Endothelial cell of umbilical vein (primary cell): Measurements from ENCODE around the gene ZIC3. TPM values are rescaled to one million over a fixed set of nuclear protein-coding genes. Genes with fewer than 3 reads are reported as not detected.

Experiments
- BruUV-seq: library from RNA; stranded (reverse); fragments of 400-500 nt; replicated peaks from 2 replicates; lab custom pipeline; 2021; lab: Mats Ljungman, UMichigan
- CTCF ChIA-PET: fragments of 300-600, 350-600 bp; sonication (Branson Sonifier 250); formaldehyde crosslinking; loops from one replicate; lab custom pipeline; 2021; ENCODE audit warnings: antibody characterized with exemption, inconsistent platforms; lab: Charles Lee
- POLR2A ChIA-PET: fragments of 300-600, 350-600 bp; sonication (Branson Sonifier 250); formaldehyde crosslinking; loops from one replicate; lab custom pipeline; 2021; ENCODE audit warnings: antibody characterized with exemption, inconsistent platforms; lab: Charles Lee
- DNase-seq: peaks from one replicate; pipeline ENCODE4 v3.0.0-alpha.2; 2011; ENCODE audit warnings: low read depth, low spot score
- FAIRE-seq: peaks from 2 replicates; lab custom pipeline; 2011; peaks lifted over from hg19 to GRCh38; lab: Jason Lieb, UNC
- H2AFZ ChIP-seq: 2 replicates; pipeline ENCODE4 v1.6.0; 2012; ENCODE audit warnings: low read depth, low read length, control low read depth, inconsistent platforms
- H3K27ac ChIP-seq: 2 replicates; pipeline ENCODE4 v1.5.1; 2011; ENCODE audit warnings: low read depth, mild to moderate bottlenecking, control low read depth, low read length, moderate library complexity; ENCODE audit not compliant: insufficient read depth
- H3K27me3 ChIP-seq, 2 experiments: 2 replicates each; pipeline versions ENCODE4 v1.6.0 to v1.6.1; 2011; ENCODE audit warnings: low read length in 2 of 2, mixed read lengths in 1 of 2; ENCODE audit not compliant: control insufficient read depth in 2 of 2, insufficient read depth in 2 of 2
- H3K36me3 ChIP-seq, 2 experiments: 2 replicates in 1 of 2; 3 replicates in 1 of 2; pipeline ENCODE4 v1.5.1; 2011; ENCODE audit warnings: low read length in 2 of 2, mild to moderate bottlenecking in 1 of 2, moderate library complexity in 1 of 2; ENCODE audit not compliant: control insufficient read depth in 2 of 2, insufficient read depth in 2 of 2; ENCODE audit errors: extremely low read depth in 1 of 2
- H3K4me1 ChIP-seq: 3 replicates; pipeline ENCODE4 v1.5.1; 2011; ENCODE audit warnings: mild to moderate bottlenecking, low read length; ENCODE audit not compliant: control insufficient read depth, insufficient read depth; ENCODE audit errors: extremely low read depth
- H3K4me2 ChIP-seq: 2 replicates; pipeline ENCODE4 v1.6.1; 2011; ENCODE audit warnings: low read length, control low read depth, mixed read lengths; ENCODE audit not compliant: insufficient read depth
- H3K4me3 ChIP-seq, 3 experiments: fragments of 200-600 bp in 1 of 3; sonication (generic), shearing (Covaris generic) in 1 of 3; replicated peaks in 1 of 3; 2 replicates each; pipeline ENCODE4 v1.5.1; 2011 to 2016; ENCODE audit warnings: control low read depth in 3 of 3, low read length in 3 of 3, mild to moderate bottlenecking in 2 of 3, inconsistent platforms in 1 of 3, low read depth in 1 of 3, moderate library complexity in 1 of 3; ENCODE audit not compliant: insufficient read depth in 1 of 3
- H3K79me2 ChIP-seq: 2 replicates; pipeline ENCODE4 v1.6.0; 2012; ENCODE audit warnings: low read length, inconsistent platforms; ENCODE audit not compliant: control insufficient read depth, insufficient read depth
- H3K9ac ChIP-seq: replicated peaks from 2 replicates; pipeline ENCODE3; 2011; ENCODE audit warnings: low read length, control low read depth; ENCODE audit not compliant: insufficient read depth; ENCODE audit errors: extremely low read depth
- H3K9me1 ChIP-seq: replicated peaks from 3 replicates; pipeline ENCODE4 v1.6.0; 2011; ENCODE audit warnings: mild to moderate bottlenecking, low read length; ENCODE audit not compliant: control insufficient read depth, insufficient read depth; ENCODE audit errors: extremely low read depth
- H3K9me3 ChIP-seq: replicated peaks from 2 replicates; pipeline ENCODE4 v1.5.1; 2012; ENCODE audit warnings: low read length, inconsistent platforms; ENCODE audit not compliant: control insufficient read depth, insufficient read depth
- H4K20me1 ChIP-seq: replicated peaks from 2 replicates; pipeline ENCODE3; 2011; ENCODE audit warnings: mild to moderate bottlenecking, low read length; ENCODE audit not compliant: control insufficient read depth, insufficient read depth; ENCODE audit errors: extremely low read depth
- EZH2 ChIP-seq: IDR thresholded peaks from 2 replicates; pipeline ENCODE4 v1.6.1; 2012; ENCODE audit warnings: borderline replicate concordance, low read depth, mild to moderate bottlenecking, moderate library complexity, low read length, inconsistent platforms; ENCODE audit not compliant: severe bottlenecking
- FOS ChIP-seq: IDR thresholded peaks from 2 replicates; pipeline ENCODE4 v1.6.1; 2011; ENCODE audit warnings: mild to moderate bottlenecking, low read length, moderate library complexity, borderline replicate concordance; ENCODE audit not compliant: insufficient read depth
- GATA2 ChIP-seq: IDR thresholded peaks from 2 replicates; pipeline ENCODE4 v1.7.0; 2011; ENCODE audit warnings: low read depth, mild to moderate bottlenecking, moderate library complexity, mixed read lengths, low read length; ENCODE audit not compliant: insufficient read length, insufficient read depth
- JUN ChIP-seq: IDR thresholded peaks from 2 replicates; pipeline ENCODE4 v1.6.1; 2011; ENCODE audit warnings: borderline replicate concordance, low read depth; ENCODE audit not compliant: insufficient read length, insufficient read depth
- MYC ChIP-seq: IDR thresholded peaks from one replicate; pipeline ENCODE4 v1.6.1; 2011; ENCODE audit warnings: mild to moderate bottlenecking, low read depth, low read length
- POLR2A ChIP-seq: IDR thresholded peaks from 2 replicates; pipeline ENCODE4 v1.6.1; 2012; ENCODE audit warnings: low read depth, mild to moderate bottlenecking, control low read depth, low read length
- POLR2AphosphoS5 ChIP-seq: IDR thresholded peaks from 2 replicates; pipeline ENCODE4 v1.6.1; 2012; ENCODE audit warnings: low read depth, mild to moderate bottlenecking, control low read depth, low read length, moderate library complexity; ENCODE audit not compliant: insufficient read depth
- dilution Hi-C: fragments of 300-500 bp; cut with MboI; formaldehyde crosslinking; loops from one replicate; pipeline ENCODE4 v1.15.0; 2019; ENCODE audit warnings: low sequenced_read_pairs; ENCODE audit not compliant: extremely low pct_ligation_motif_present
- intact Hi-C: fragments of 100-400 bp; cut with micrococcal nuclease; formaldehyde crosslinking; loops from one replicate; pipeline ENCODE4 v1.10.0; 2022
- polyA plus RNA-seq, 4 experiments: library from polyadenylated mRNA; depleted of rRNA in 3 of 4; stranded (reverse) in 3 of 4; unstranded in 1 of 4; fragments of >200 nt; gene quantifications; 2 replicates each; pipeline versions ENCODE4 v1.2.1 to v1.2.3, GENCODE V29; 2011 to 2012; ENCODE audit warnings: missing spikeins in 1 of 4
- small RNA-seq: library from RNA; depleted of rRNA; stranded (forward); fragments of <200 nt; gene quantifications from one replicate; pipeline ENCODE3, GENCODE V24; 2012; ENCODE audit warnings: low replicate concordance, low read depth; ENCODE audit not compliant: insufficient read depth, insufficient read length
- total RNA-seq: library from RNA; stranded (reverse); gene quantifications from 2 replicates; pipeline ENCODE4 v1.2.3, GENCODE V29; 2021
- TF ChIP-seq, protein P1 (sequence below): IDR thresholded peaks from 2 replicates; pipeline ENCODE4 v1.6.1; 2011; ENCODE audit not compliant: insufficient read depth, insufficient read length
- TF ChIP-seq, protein P2 (sequence below), 2 donors: IDR thresholded peaks; 1 replicate in 1 of 2; 2 replicates in 1 of 2; pipeline ENCODE4 v1.5.1; 2011; ENCODE audit warnings: low read length in 2 of 2, mild to moderate bottlenecking in 2 of 2, moderate library complexity in 2 of 2, control low read depth in 1 of 2, inconsistent platforms in 1 of 2, low read depth in 1 of 2; ENCODE audit not compliant: insufficient read depth in 1 of 2; ENCODE audit errors: extremely low read depth in 1 of 2

Gene ZIC3
- total and polyA plus RNA-seq, 2 donors (not counting 3 experiments of a cell fraction or from before 2014, with no cell fraction given) = not detected

DNA sequence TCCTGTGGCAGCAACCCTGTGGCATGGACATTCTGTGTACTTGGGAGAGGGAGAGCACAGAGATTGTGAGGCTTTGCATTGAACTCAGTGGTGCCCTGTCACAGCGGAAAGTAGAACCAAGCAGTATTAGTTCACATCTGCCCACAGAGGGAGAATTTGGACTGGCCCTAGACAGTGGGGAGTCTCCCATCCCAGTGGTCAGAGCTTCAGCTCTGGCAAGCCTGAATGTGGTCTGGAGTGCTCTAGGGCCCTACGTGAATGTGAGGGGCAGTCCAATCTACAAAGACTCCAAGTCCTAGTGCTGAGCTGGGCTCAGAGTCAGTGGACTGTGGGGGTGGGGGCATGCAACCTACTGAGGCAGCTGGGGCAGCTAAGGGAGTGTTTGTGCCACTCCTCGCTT lies 34.8 kb downstream of the ZIC3 start:
- Histone ChIP-seq H3K4me3 (no peak overlapping the region), H4K20me1 (no peaks in the 10 kb centered on the region), H3K9ac (no peak overlapping the region), H3K4me2 (no peak overlapping the region), H3K27me3 (no peaks in the 10 kb centered on the region), H3K9me3 (no peaks in the 10 kb centered on the region), H2AFZ (no peak overlapping the region), H3K27ac (no peak overlapping the region), H3K4me1 (no peaks in the 10 kb centered on the region), H3K36me3 (no peaks in the 10 kb centered on the region), H3K9me1 (no peaks in the 10 kb centered on the region), H3K79me2 (no peaks in the 10 kb centered on the region)
- intact Hi-C loops = no loop called here
- TF ChIP-seq, protein P1, sequence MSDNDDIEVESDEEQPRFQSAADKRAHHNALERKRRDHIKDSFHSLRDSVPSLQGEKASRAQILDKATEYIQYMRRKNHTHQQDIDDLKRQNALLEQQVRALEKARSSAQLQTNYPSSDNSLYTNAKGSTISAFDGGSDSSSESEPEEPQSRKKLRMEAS = no peak
- TF ChIP-seq POLR2A (no peak), POLR2AphosphoS5 (no peak), JUN (no peak), FOS (no peak), GATA2 (no peak), EZH2 (no peak), MYC (no peak)
- TF ChIP-seq, protein P2, sequence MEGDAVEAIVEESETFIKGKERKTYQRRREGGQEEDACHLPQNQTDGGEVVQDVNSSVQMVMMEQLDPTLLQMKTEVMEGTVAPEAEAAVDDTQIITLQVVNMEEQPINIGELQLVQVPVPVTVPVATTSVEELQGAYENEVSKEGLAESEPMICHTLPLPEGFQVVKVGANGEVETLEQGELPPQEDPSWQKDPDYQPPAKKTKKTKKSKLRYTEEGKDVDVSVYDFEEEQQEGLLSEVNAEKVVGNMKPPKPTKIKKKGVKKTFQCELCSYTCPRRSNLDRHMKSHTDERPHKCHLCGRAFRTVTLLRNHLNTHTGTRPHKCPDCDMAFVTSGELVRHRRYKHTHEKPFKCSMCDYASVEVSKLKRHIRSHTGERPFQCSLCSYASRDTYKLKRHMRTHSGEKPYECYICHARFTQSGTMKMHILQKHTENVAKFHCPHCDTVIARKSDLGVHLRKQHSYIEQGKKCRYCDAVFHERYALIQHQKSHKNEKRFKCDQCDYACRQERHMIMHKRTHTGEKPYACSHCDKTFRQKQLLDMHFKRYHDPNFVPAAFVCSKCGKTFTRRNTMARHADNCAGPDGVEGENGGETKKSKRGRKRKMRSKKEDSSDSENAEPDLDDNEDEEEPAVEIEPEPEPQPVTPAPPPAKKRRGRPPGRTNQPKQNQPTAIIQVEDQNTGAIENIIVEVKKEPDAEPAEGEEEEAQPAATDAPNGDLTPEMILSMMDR (IDR thresholded peaks at IDR 0.05; ENCODE audit: extremely low read depth in 1 of 2, insufficient read depth in 1 of 2, low read depth in 1 of 2, low read length in 2 of 2) = no peak
- DNase-seq = no peak
- POLR2A ChIA-PET = no interaction called here
- BruUV-seq = no TSS peak
- dilution Hi-C loops = no loop called here
- CTCF ChIA-PET = no interaction called here
- no peak for FAIRE-seq

Small RNA genes within 50 kb of the gene (small RNA-seq; reads per million reads assigned to genes)
- not detected for gene RN7SL325P
